Osteocyte (in vitro differentiated cells): Measurements from ENCODE around the gene FCHSD2. TPM values are rescaled to one million over a fixed set of nuclear protein-coding genes. Genes with fewer than 3 reads are reported as not detected.

Experiments
- DNase-seq: peaks from one replicate; pipeline ENCODE4 v3.0.0; 2021; ENCODE audit warnings: mixed read lengths; ENCODE audit not compliant: unreplicated experiment; ENCODE audit errors: extremely low spot score
- H3K27ac Mint-ChIP-seq: one replicate; pipeline ENCODE4 v1.8.0; 2021; ENCODE audit warnings: mild to moderate bottlenecking, mixed read lengths; ENCODE audit not compliant: unreplicated experiment
- H3K27me3 Mint-ChIP-seq: one replicate; pipeline ENCODE4 v1.8.0; 2021; ENCODE audit warnings: mixed read lengths; ENCODE audit not compliant: unreplicated experiment
- H3K36me3 Mint-ChIP-seq: one replicate; pipeline ENCODE4 v1.8.0; 2021; ENCODE audit warnings: mixed read lengths; ENCODE audit not compliant: unreplicated experiment
- H3K4me1 Mint-ChIP-seq: one replicate; pipeline ENCODE4 v1.8.0; 2021; ENCODE audit warnings: mixed read lengths; ENCODE audit not compliant: unreplicated experiment
- H3K4me3 Mint-ChIP-seq: one replicate; pipeline ENCODE4 v1.8.0; 2021; ENCODE audit warnings: mild to moderate bottlenecking, moderate library complexity, mixed read lengths; ENCODE audit not compliant: unreplicated experiment
- H3K9me3 Mint-ChIP-seq: one replicate; pipeline ENCODE4 v1.8.0; 2021; ENCODE audit warnings: mixed read lengths; ENCODE audit not compliant: unreplicated experiment
- total RNA-seq: library from RNA; stranded (reverse); gene quantifications from 2 replicates; pipeline ENCODE4 v1.2.1, GENCODE V29; 2021
- TF ChIP-seq, protein P1 (sequence below): fragments of 200-600 bp; sonication (generic); IDR thresholded peaks from 2 replicates; pipeline ENCODE4 v1.5.0; 2021; ENCODE audit warnings: antibody characterized with exemption, mild to moderate bottlenecking, moderate library complexity

FCHSD2 gene
- total RNA-seq, 1 donor from 2014 or later = 39.4 TPM

DNA sequence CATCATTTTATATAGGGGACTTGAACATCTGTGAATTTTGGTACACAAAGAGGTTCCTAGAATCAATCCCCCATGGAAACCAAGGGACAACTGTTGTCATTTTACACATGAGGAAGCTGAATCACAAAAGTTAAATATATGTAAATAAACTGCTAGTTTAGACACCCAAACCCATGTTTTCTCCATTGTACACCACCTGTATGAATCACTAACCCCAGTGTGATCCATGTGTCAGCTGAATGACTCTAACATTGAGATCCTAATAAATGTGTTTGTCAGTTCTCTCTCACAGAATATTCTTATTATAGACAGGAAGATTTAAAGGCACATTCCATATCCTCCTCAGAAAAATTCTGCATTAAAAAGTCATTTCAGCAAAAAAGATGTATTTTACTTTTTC lies 244.6 kb downstream of the FCHSD2 start:
- no peaks in the 10 kb centered on the region for H3K9me3 Mint-ChIP-seq
- H3K36me3 Mint-ChIP-seq = peaks cover 3% of the 10 kb centered on the region
- H3K27me3 Mint-ChIP-seq = no peaks in the 10 kb centered on the region
- TF ChIP-seq, protein P1, sequence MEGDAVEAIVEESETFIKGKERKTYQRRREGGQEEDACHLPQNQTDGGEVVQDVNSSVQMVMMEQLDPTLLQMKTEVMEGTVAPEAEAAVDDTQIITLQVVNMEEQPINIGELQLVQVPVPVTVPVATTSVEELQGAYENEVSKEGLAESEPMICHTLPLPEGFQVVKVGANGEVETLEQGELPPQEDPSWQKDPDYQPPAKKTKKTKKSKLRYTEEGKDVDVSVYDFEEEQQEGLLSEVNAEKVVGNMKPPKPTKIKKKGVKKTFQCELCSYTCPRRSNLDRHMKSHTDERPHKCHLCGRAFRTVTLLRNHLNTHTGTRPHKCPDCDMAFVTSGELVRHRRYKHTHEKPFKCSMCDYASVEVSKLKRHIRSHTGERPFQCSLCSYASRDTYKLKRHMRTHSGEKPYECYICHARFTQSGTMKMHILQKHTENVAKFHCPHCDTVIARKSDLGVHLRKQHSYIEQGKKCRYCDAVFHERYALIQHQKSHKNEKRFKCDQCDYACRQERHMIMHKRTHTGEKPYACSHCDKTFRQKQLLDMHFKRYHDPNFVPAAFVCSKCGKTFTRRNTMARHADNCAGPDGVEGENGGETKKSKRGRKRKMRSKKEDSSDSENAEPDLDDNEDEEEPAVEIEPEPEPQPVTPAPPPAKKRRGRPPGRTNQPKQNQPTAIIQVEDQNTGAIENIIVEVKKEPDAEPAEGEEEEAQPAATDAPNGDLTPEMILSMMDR = no peak
- H3K4me1 Mint-ChIP-seq = no peaks in the 10 kb centered on the region
- no peak overlapping the region for H3K4me3 Mint-ChIP-seq
- DNase-seq = no peak
- H3K27ac Mint-ChIP-seq = no peak overlapping the region

DNA sequence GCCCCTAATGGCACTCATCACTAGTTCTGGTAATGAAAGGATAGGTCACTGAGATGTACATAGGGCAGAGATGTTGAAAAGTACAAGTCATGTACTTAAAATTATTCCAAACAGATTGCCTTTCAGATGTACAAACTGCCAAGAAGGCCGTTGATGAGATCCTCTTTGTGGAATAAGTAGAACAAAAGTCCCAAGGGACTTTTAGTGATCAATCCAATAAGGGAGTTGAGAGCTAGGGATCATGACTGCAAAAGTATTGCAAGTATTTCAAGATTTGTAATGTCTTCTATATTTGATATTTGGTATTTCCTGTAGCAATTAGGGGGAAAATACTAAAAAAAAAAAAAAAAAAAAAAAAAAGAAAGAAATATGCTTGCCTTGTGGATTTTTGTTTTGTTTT lies 245.7 kb downstream of the FCHSD2 start:
- Mint-ChIP-seq H3K9me3 (no peaks in the 10 kb centered on the region), H3K4me1 (no peaks in the 10 kb centered on the region), H3K27ac (no peak overlapping the region), H3K27me3 (no peaks in the 10 kb centered on the region), H3K4me3 (no peak overlapping the region), H3K36me3 (peaks cover 3% of the 10 kb centered on the region)
- TF ChIP-seq, protein P1 = no peak
- no peak for DNase-seq

DNA sequence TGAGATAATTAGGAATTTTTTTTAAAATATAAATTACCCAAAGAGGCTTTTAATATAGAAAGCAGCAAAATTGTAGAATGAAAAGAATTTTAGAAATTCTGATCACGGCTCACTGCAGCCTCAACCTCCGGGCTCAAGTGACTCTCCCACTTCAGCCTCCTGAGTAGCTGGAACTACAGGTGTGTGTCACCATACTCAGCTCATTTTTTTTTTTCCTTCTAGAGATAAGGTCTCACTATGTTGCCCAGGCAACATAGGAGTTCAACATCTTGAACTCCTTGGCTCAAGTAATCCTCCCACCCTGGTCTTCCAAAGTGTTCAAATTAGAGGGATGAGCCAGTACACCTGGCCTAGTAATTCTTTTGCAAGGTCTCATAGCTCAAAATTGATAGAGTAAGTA lies 251.2 kb downstream of the FCHSD2 start:
- peaks cover 7% of the 10 kb centered on the region for H3K4me1 Mint-ChIP-seq
- TF ChIP-seq, protein P1 = no peak
- H3K27me3 Mint-ChIP-seq = no peaks in the 10 kb centered on the region
- DNase-seq = no peak
- H3K36me3 Mint-ChIP-seq = peaks cover 20% of the 10 kb centered on the region
- no peak overlapping the region for H3K27ac Mint-ChIP-seq
- no peak overlapping the region for H3K4me3 Mint-ChIP-seq
- no peaks in the 10 kb centered on the region for H3K9me3 Mint-ChIP-seq

DNA sequence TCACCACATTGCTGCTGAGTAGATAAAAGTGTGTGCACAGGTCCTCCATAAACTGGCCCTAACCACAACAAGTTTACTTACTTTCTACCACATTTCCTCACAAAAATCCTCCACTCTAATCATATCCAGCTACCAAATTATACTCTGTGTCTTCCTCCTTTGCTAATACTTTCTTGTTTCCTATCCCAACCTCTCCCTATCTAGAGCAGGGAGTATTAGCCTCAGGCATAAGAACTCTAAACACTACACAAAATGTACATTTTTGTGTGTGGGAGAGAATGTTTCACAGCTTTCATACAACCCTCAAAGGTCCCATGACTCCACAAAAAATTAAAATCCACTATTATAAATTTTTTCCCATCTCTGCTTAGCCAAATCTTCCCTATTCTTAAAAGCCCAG lies 255.5 kb downstream of the FCHSD2 start:
- peaks cover 32% of the 10 kb centered on the region for H3K36me3 Mint-ChIP-seq
- H3K4me1 Mint-ChIP-seq = peaks cover 7% of the 10 kb centered on the region
- no peak for DNase-seq
- H3K27me3 Mint-ChIP-seq = no peaks in the 10 kb centered on the region
- H3K27ac Mint-ChIP-seq = peak overlapping the region; percentile 50
- H3K9me3 Mint-ChIP-seq = peaks cover under 1% of the 10 kb centered on the region
- TF ChIP-seq, protein P1 = no peak
- H3K4me3 Mint-ChIP-seq = no peak overlapping the region

DNA sequence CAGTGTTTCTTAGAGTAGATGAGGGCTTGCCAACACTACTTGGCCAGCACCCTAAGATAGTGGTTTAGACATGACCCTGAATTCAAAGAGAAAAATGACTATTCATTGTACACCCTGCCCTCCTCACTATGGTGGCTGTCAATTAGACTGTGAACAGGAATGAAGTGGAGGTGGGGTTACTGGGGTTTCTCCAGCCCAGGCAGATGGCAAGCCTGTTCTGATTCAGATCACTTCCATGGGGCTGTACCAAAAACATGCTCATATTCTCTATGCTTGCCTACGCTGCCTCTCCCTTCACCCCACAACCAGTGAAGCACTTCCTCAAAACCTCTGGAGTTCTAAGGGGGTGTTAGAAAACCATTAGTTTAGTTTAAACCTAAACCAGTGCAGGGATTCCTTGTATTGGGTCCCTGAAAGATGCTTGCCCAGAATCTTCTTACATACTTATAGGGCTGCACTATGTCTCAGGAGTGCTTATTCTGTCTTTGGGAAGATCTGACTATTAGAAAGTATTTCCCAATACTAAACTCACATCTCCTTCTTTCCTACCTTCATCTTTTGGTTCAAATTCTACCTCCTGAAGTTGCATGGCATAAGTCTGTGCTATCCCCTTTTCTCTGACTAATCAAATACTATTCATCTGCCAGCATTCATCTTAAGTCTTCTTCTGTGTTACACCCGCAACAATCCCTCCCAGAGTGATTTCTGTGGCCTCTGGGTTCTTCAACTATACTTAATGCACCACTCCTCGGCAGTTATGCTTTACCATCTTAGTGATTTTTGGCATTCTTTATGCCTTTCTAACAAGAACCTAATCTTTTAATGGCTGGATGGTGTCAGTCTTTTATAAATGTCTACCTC lies 256.1 kb downstream of the FCHSD2 start:
- H3K9me3 Mint-ChIP-seq = peaks cover 4% of the 10 kb centered on the region

More for the DNA sequence above, 256.1 kb downstream of the FCHSD2 start:
- H3K4me1 Mint-ChIP-seq = peaks cover 7% of the 10 kb centered on the region
- TF ChIP-seq, protein P1 = no peak
- peak overlapping the region; percentile 50 for H3K27ac Mint-ChIP-seq
- H3K4me3 Mint-ChIP-seq = no peak overlapping the region
- H3K27me3 Mint-ChIP-seq = no peaks in the 10 kb centered on the region
- H3K36me3 Mint-ChIP-seq = peaks cover 38% of the 10 kb centered on the region
- no peak for DNase-seq
